DMS 273 (cell line): Measurements from ENCODE around the gene YTHDF2.
"Not testable (repeated sequence)": the region's sequence is repeated elsewhere in the genome, so short reads cannot be mapped to it uniquely, and the experiment has no call there.

Experiments
- DNase-seq: peaks from one replicate; lab custom pipeline; 2025; ENCODE audit not compliant: unreplicated experiment; lab: John Stamatoyannopoulos, UW

Gene YTHDF2

DNA sequence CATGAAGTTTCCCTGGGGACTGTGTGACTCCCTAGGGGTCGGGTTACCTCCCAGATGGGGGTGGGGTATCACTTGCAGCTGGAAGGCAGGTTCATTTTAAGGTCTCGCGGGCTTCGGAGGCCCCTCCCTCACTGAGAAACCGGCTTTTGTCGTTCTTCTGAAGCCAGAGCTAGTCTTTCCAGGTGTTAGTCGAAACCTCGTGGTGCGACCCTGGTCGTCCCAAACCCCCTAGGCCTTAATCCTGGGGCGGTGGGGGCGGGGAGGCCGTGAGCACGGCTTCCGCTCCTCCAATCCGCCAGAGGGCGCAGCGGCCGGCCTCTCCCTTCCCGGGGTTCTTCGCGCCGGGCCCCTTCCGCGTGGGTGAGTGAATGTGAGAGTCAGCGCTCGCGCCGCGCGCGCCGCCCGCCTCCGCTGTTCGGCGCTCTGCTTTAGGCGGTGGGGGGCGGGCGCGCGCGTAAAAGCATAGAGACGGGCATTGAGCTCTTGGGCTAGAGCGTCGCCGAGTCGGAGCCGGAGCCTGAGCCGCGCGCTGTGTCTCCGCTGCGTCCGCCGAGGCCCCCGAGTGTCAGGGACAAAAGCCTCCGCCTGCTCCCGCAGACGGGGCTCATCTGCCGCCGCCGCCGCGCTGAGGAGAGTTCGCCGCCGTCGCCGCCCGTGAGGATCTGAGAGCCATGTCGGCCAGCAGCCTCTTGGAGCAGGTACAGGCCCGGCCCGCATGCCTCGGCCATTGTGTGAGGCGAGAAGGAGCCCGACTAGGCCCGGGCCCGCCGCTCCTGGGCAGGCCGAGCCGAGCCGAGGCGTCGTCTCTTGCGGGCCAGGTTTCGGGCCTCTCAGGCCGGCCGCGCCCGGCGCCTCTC is at the start of gene YTHDF2:
Gene YTHDF2 (plus strand): TSS at position 491 of the 857 bp plus-strand sequence. CDS start 181 bp downstream, at position 672.
- DNase-seq = peak; percentile 99

- DNase-seq = not testable (repeated sequence)
Measured at GRCh38 chr1:28691627-28692026, 45.1 kb upstream of the YTHDF2 start.

- DNase-seq = no peak
Measured at GRCh38 chr1:28703629-28704028, 33.1 kb upstream of the YTHDF2 start.

GRCh38 chr1:28716336-28716735 is 20.4 kb upstream of the YTHDF2 start:
- no peak for DNase-seq

GRCh38 chr1:28718166-28718565 is 18.6 kb upstream of the YTHDF2 start:
- DNase-seq = no peak

GRCh38 chr1:28718586-28719331 is 18.0 kb upstream of the YTHDF2 start:
- DNase-seq = peak; percentile 32

GRCh38 chr1:28719332-28719619 is 17.5 kb upstream of the YTHDF2 start:
- no peak for DNase-seq

DNA sequence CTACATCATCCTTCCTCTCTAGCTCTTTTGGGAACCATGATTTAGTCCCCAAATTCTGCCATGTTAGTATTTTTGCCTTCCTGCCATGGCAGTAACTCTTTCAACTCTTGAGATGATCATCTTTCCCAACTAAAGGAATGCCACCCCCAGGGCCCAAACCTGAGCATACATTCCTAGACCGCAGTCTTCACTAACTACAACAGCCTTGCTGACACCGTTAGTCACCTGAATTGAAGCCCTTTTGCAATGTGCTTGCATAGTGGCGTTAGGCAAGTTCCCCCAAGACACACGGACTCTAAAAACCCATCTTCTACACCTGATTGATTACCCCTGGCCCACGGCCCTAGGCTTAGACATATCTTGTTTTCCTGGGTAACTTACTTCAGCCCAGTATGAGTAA is 16.4 kb upstream of the YTHDF2 start:
- no peak for DNase-seq

DNA sequence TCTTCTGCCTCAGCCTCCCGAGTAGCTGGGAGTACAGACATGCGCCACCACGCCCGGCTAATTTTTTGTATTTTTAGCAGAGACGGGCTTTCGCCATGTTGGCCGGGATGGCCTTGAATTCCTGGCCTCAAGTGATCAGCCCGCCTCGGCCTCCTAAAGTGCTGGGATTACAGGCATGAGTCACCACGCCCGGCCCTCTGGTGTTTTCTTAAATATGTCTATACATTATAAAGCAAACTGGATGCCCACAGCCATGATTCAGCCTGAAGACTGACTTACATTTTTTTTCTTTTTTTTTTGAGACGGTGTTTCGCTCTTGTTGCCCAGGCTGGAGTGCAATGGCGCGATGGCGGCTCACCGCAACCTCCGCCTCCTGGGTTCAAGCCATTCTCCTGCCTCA is 14.8 kb upstream of the YTHDF2 start:
- not testable (repeated sequence) for DNase-seq

- DNase-seq = not testable (repeated sequence)
Measured at GRCh38 chr1:28725365-28725764, 11.4 kb upstream of the YTHDF2 start.

- no peak for DNase-seq
Measured at GRCh38 chr1:28735961-28736449, 735 bp upstream of the YTHDF2 start.

DNA sequence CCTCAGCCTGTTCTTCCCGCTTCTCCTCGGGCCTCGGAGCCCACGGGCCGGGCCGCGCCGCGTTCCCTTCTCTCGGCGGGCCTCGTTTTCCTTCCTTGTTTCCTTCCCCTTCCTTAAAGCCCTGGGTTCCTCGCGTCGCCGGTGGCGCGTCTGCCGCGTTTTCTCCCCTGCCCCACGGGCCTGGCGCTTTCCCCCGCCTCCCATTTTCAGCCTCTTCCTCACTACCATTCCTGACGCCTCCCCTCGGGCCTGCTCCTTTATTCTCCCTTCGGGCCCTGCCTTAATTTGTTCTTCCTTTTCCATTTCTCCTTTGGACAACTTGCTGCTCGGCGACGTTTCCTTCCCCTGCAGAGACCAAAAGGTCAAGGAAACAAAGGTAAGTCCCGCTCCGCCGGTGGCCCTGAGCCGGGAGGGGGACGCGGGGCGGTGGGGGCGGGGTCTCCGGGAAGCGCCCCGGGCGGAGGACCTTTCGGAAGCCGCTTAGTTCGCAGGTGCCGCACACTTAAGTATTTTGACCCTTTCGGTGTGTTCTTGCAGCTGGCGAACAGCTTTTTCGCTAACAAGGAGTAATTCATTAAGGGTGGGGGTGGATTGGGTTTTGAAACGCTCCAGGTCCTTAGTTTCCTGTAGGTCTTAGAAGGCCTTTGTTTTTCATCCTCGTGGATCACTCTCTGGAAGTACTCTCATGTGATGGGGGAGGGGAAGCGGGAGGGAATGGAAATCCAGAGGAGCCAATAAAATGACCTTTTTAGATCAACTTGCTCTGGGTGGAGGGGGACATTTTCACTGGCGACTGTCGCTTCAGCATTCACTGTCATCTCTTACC is 780 bp downstream of the YTHDF2 start:
- peak; percentile 83 for DNase-seq

DNA sequence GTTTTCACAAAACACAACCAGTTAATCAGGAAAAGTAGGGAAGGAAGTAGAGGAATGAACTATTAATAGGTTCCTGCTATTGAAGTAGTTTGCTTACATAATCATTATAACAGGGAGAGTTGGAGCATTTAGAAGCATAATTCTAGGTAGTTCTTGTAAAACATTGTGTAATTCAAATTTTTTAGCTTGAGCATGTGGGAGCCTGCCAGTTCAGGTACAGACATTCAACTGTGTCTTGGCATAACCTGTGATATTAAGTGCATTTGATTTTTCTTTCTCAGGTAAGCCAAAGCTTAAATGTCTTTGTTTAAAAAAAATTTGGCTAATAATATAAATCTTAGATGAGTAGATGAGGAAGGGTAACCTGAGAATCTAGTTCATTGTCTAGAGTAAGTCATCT is 3.4 kb downstream of the YTHDF2 start:
- no peak for DNase-seq

DNA sequence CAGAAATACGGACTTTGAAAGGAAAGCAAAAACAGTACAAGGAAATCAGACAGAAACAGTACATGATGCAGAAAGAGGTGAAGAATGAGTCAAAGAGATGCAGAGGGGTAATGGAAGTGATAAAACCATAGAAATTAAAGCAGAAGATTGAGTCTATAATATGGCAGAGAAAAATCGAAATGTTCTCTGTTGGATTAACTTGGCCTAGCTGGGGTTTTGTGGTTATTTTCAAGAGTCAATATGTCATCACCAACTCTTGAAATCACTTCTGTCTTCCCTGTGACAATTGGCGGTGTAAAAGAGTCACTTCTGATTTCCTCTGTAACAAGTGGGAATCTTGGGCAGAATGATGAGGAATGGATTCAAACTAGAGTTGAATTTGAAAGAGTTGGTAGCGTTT is 7.4 kb downstream of the YTHDF2 start:
- DNase-seq = no peak

DNA sequence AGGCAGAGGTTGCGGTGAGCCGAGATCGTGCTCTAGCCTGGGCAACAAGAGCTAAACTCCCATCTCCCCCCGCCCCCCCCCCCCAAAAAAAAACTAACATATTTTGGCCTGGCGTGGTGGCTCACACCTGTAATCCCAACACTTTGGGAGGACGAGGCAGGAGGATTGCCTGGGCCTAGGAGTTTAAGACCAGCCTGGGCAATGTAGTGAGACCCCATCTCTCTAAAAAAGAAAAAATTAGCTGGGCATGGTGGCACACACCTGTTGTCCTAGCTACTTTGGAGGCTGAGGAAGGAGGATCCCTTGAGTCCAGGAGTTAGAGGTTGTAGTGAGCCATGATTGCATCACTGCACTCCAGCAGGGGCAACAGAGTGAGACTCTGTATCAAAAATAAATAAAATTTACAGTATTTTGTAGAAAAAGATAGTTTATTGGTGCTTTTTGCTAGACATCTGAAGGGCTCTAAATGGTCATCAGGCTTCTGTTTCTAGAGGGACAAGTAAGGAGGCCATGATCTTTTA is 9.0 kb downstream of the YTHDF2 start:
- DNase-seq = no peak

GRCh38 chr1:28750330-28750729 is 13.6 kb downstream of the YTHDF2 start:
- no peak for DNase-seq

GRCh38 chr1:28750771-28751294 is 14.1 kb downstream of the YTHDF2 start:
- DNase-seq = not testable (repeated sequence)

- DNase-seq = no peak
Measured at GRCh38 chr1:28751315-28752060, 14.7 kb downstream of the YTHDF2 start.

GRCh38 chr1:28755701-28756100 is 19.0 kb downstream of the YTHDF2 start:
- no peak for DNase-seq

DNA sequence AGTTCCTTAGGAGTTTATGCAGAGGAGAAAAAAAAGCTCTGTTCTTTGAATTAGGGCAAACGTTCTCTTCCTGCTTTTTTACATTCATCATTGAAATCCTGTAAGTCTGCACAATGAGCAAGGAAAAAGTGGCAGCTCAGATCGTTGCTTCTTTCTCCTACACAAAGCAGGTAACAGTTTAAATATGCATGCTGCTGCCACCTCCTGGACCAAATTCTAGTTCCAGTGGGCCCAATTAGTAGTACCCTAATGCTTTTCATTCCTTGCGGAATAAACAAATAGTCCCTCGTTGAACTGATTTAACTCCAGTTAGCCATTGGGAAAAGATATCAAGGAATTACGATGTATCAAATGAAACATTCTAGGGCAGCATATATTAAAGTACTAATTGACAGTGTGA is 20.1 kb downstream of the YTHDF2 start:
- peak; percentile 23 for DNase-seq
